Astrocyte of the spinal cord (primary cell): ENCODE data around the gene GRID1.

ENCODE experiments used
- DNase-seq: peaks from one replicate; pipeline ENCODE4 v3.0.0; 2011; ENCODE audit warnings: low read depth, low spot score
- H3K4me3 ChIP-seq: 2 replicates; pipeline ENCODE4 v1.5.1; 2011; ENCODE audit warnings: low read depth, mild to moderate bottlenecking, low read length, moderate library complexity
- CTCF ChIP-seq: IDR thresholded peaks from 2 replicates; pipeline ENCODE4 v1.5.1; 2012; ENCODE audit warnings: low read depth, mild to moderate bottlenecking, low read length, inconsistent platforms
- in situ Hi-C: cut with HindIII; loops from 2 replicates; pipeline ENCODE4 v1.10.0; 2017; ENCODE audit warnings: low sequenced_read_pairs

The GRID1 gene

GRCh38 chr10:85864868-85865526, 501.6 kb downstream of the GRID1 start:
- no peak for DNase-seq
- no peak overlapping the region for H3K4me3 ChIP-seq
- in situ Hi-C loops, result no loop called here
- no peak for TF ChIP-seq CTCF

GRCh38 chr10:85864173-85864549, 502.4 kb downstream of the GRID1 start:
- no peak overlapping the region for H3K4me3 ChIP-seq
- DNase-seq, result no peak
- in situ Hi-C loops, result no loop called here
- TF ChIP-seq CTCF, result no peak

- no peak for DNase-seq
- no peak overlapping the region for H3K4me3 ChIP-seq
- TF ChIP-seq CTCF, result no peak
- in situ Hi-C loops, result no loop called here
Measured at GRCh38 chr10:85863301-85864172, 503.1 kb downstream of the GRID1 start.

GRCh38 chr10:85862771-85863170, 503.8 kb downstream of the GRID1 start:
- no peak overlapping the region for H3K4me3 ChIP-seq
- in situ Hi-C loops, result no loop called here
- no peak for TF ChIP-seq CTCF
- DNase-seq, result no peak

- H3K4me3 ChIP-seq, result no peak overlapping the region
- no peak for DNase-seq
- TF ChIP-seq CTCF, result no peak
- in situ Hi-C loops, result no loop called here
Measured at GRCh38 chr10:85861513-85862197, 504.9 kb downstream of the GRID1 start.

- H3K4me3 ChIP-seq, result no peak overlapping the region
- no peak for DNase-seq
- in situ Hi-C loops, result no loop called here
- TF ChIP-seq CTCF, result no peak
Measured at GRCh38 chr10:85859859-85860258, 506.7 kb downstream of the GRID1 start.
